ENCODE results near the gene TENT5C.

Gene TENT5C

DNA sequence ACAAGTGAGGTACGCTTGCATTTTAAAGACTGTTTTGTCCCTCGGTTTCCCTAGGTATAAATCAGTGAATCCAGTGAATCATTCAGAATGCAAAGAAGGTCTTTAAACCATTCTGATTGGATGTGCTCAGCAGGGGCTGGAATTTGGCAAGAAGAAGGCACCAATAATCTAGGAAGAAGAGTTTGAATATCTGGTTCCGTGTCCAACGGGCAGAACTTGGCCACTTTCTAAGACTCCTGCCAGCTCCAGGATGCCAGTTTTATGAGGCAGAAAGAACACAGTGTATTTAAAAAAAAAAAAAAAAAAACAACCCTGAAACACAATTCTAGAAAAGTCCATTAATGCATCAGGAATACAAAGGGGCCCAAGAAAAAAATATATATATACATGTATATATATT lies 3.0 kb upstream of the TENT5C start:
- Mint-ChIP-seq H3K36me3 (ENCODE audit: low read depth) (no peaks in the 10 kb centered on the region), H3K27ac (no peak overlapping the region), H3K4me1 (peaks cover 10% of the 10 kb centered on the region), H3K4me3 (peak overlapping the region in 1 of 3 experiments; percentile 53), H3K27me3 (ENCODE audit: low read depth) (peaks cover 56% of the 10 kb centered on the region), H3K9me3 (no peaks in the 10 kb centered on the region)
- TF ChIP-seq, protein P1, sequence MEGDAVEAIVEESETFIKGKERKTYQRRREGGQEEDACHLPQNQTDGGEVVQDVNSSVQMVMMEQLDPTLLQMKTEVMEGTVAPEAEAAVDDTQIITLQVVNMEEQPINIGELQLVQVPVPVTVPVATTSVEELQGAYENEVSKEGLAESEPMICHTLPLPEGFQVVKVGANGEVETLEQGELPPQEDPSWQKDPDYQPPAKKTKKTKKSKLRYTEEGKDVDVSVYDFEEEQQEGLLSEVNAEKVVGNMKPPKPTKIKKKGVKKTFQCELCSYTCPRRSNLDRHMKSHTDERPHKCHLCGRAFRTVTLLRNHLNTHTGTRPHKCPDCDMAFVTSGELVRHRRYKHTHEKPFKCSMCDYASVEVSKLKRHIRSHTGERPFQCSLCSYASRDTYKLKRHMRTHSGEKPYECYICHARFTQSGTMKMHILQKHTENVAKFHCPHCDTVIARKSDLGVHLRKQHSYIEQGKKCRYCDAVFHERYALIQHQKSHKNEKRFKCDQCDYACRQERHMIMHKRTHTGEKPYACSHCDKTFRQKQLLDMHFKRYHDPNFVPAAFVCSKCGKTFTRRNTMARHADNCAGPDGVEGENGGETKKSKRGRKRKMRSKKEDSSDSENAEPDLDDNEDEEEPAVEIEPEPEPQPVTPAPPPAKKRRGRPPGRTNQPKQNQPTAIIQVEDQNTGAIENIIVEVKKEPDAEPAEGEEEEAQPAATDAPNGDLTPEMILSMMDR (IDR thresholded peaks at IDR 0.05; ENCODE audit: unreplicated experiment in 3 of 3): no peak

DNA sequence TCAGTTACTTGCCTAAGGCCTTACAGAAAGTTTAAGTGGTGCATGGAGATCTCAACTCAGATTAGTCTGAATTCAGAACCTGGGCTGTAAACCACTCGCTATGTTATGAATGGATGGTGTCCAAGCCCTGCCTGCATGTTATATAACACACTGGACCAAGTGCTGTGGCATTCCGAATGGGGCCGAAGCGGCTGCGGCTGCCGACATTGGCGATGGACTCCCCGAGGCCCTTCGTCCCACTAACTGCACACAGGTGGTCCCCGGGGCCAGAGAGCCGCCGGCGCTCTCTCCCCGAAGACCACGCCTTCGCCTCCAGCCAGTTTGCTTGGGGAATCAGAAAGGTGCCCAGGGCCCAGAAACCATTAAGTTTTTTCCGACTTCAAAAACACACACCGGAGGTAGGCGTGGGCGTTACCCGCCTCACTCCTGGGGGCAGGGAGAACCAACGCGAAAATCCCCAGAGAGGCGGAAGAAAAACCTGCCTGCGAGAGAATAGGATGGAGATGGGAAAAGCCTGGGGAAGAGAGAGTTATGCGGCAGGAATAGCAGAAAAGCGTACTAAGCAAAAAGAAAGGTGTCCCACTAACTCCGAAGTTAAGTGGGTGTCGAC lies 579 bp upstream of the TENT5C start:
- Mint-ChIP-seq H3K27me3 (ENCODE audit: low read depth) (peaks cover 74% of the 10 kb centered on the region), H3K36me3 (ENCODE audit: low read depth) (no peaks in the 10 kb centered on the region)

DNA sequence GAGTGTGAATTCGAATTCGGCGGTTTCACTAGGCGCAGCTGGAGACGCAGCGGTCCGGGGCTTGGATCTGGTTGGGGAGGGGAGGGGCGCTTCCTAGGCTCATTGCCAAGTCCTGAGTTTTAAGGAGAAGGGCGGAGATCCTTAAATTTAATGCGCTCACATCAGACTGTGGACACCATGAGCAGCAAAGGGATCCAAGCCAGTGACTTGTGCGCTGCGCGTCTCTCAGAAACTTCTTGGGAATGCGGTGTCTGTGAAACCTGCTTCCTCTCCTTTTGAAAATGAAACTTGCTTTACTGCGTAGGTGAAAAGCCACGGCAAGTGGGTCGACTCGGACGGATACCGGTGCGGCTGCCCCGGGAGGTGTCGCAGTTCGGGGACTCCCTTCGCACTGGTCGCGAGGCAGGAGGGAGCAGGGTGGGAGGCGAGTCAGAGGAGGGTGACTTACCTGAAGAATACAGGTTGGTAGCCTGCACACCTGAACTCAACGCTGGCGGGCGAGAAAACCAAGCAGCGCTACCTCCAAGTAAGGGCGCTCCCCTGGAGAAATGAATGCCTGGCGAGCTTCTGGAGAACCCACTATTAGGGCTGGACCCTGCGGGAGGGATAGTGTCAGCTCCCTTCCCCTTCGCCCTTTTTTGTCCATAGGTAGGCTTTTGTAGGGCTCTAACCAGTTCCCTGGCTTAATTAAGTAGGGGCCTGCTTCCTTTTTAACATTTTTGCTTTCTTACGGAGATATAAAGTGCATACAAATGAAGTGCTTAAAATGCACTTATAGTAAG lies 992 bp downstream of the TENT5C start:
- Mint-ChIP-seq H3K4me1 (peaks cover 10% of the 10 kb centered on the region), H3K36me3 (ENCODE audit: low read depth) (no peaks in the 10 kb centered on the region), H3K27ac (peak overlapping the region in 1 of 3 experiments; percentile 73), H3K9me3 (no peaks in the 10 kb centered on the region), H3K27me3 (ENCODE audit: low read depth) (peaks cover 70% of the 10 kb centered on the region), H3K4me3 (peak overlapping the region; percentile 89 to 92 (median 92))
- TF ChIP-seq, protein P1 (IDR thresholded peaks at IDR 0.05; ENCODE audit: unreplicated experiment in 3 of 3): no peak

More for the DNA sequence above, 579 bp upstream of the TENT5C start:
- Mint-ChIP-seq H3K4me1 (peaks cover 10% of the 10 kb centered on the region), H3K9me3 (no peaks in the 10 kb centered on the region), H3K27ac (peak overlapping the region; percentile 5 to 93 (median 85)), H3K4me3 (peak overlapping the region; percentile 89 to 92 (median 90))
- TF ChIP-seq, protein P1 (IDR thresholded peaks at IDR 0.05; ENCODE audit: unreplicated experiment in 3 of 3): no peak

DNA sequence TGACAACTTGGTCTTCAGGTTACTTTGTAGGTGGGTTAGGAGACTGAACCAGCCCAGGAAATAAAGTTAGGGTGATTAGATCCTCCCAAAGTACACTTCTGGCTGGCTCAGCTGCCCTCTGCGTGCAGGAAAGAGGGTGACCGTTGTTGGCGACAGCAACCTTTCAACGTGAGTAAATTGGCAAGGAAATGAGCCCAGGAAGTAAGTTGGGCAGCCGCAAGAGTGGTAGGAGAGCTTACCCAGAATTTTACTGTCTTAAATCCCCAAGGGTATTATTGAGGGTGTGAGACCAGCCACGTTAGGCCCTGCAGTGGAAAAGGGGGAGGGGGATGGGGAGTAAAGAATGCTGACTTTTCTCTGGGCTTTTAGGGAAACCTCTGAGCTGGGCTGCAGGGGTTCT lies 1.6 kb downstream of the TENT5C start:
- H3K36me3 Mint-ChIP-seq (ENCODE audit: low read depth): no peaks in the 10 kb centered on the region
- peaks cover 10% of the 10 kb centered on the region for H3K4me1 Mint-ChIP-seq
- TF ChIP-seq, protein P1 (IDR thresholded peaks at IDR 0.05; ENCODE audit: unreplicated experiment in 3 of 3): no peak
- no peaks in the 10 kb centered on the region for H3K9me3 Mint-ChIP-seq
- peak overlapping the region; percentile 89 to 92 (median 92) for H3K4me3 Mint-ChIP-seq
- H3K27ac Mint-ChIP-seq: peak overlapping the region in 1 of 3 experiments; percentile 47
- peaks cover 68% of the 10 kb centered on the region for H3K27me3 Mint-ChIP-seq (ENCODE audit: low read depth)

DNA sequence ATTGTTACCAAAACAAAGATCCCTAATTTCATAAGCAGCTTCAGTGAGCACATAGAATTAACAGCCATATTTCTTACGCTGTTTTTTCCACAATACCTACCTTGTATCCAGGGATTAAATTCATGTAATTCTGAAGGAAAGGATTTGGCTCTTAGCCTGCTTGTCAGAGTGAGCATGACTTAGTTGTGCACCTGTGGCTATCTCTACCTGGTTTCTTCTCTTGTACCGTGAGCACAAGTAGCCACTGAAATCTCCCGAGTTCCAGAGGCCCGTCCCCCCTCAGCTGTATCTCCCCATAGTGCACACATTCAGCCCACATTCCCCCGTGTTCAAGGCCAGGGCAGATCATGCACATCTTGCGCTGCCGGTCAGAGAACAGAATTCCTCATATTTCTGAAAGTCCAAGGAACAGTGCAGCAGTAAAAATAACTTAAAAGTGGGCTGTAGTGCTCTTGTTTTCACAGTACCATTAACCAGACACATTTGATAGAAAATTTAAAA lies 2.3 kb downstream of the TENT5C start:
- Mint-ChIP-seq H3K27ac (peak overlapping the region in 1 of 3 experiments; percentile 5), H3K4me1 (peaks cover 10% of the 10 kb centered on the region), H3K9me3 (no peaks in the 10 kb centered on the region), H3K27me3 (ENCODE audit: low read depth) (peaks cover 62% of the 10 kb centered on the region), H3K4me3 (peak overlapping the region; percentile 68 to 89 (median 71)), H3K36me3 (ENCODE audit: low read depth) (no peaks in the 10 kb centered on the region)
- TF ChIP-seq, protein P1 (IDR thresholded peaks at IDR 0.05; ENCODE audit: unreplicated experiment in 3 of 3): no peak
